Immature natural killer cell (primary cell): ENCODE data around the gene COA6. TPM values are rescaled to one million over a fixed set of nuclear protein-coding genes. Genes with fewer than 3 reads are reported as not detected.
A peak's percentile ranks its signal among the peaks of the same experiment; 100 is the strongest.
"Not testable (repeated sequence)": the region's sequence is repeated elsewhere in the genome, so short reads cannot be mapped to it uniquely, and the experiment has no call there.

Source experiments
- DNase-seq, 3 donors: peaks; one replicate each; pipeline ENCODE4 v3.0.0; 2022; ENCODE audit warnings: mixed read lengths in 1 of 3
- H3K27ac Mint-ChIP-seq, 6 donors: one replicate each; pipeline ENCODE4 v1.8.0; 2020; ENCODE audit warnings: mixed read lengths in 6 of 6, mild to moderate bottlenecking in 5 of 6, inconsistent platforms in 4 of 6, moderate library complexity in 3 of 6
- H3K27me3 Mint-ChIP-seq, 3 donors: one replicate each; pipeline ENCODE4 v1.8.0; 2020 to 2021; ENCODE audit warnings: low read depth in 3 of 3, mild to moderate bottlenecking in 3 of 3, mixed read lengths in 3 of 3, moderate library complexity in 3 of 3, inconsistent platforms in 1 of 3
- H3K36me3 Mint-ChIP-seq, 3 donors: one replicate each; pipeline ENCODE4 v1.8.0; 2020; ENCODE audit warnings: mixed read lengths in 3 of 3, inconsistent platforms in 2 of 3, mild to moderate bottlenecking in 2 of 3
- H3K4me1 Mint-ChIP-seq, 2 donors: one replicate each; pipeline ENCODE4 v1.8.0; 2020; ENCODE audit warnings: inconsistent platforms in 2 of 2, mild to moderate bottlenecking in 2 of 2, mixed read lengths in 2 of 2, moderate library complexity in 1 of 2
- H3K4me3 Mint-ChIP-seq, 5 donors: one replicate each; pipeline ENCODE4 v1.8.0; 2020; ENCODE audit warnings: mild to moderate bottlenecking in 5 of 5, mixed read lengths in 5 of 5, inconsistent platforms in 3 of 5, moderate library complexity in 3 of 5
- H3K9me3 Mint-ChIP-seq, 6 donors: one replicate each; pipeline ENCODE4 v1.8.0; 2020; ENCODE audit warnings: mild to moderate bottlenecking in 6 of 6, mixed read lengths in 6 of 6, inconsistent platforms in 4 of 6, moderate library complexity in 3 of 6
- polyA plus RNA-seq, 3 donors: library from polyadenylated mRNA; unstranded; fragments of 300-500 nt; fragmentation: Illumina TruSeq; gene quantifications; one replicate each; pipeline ENCODE4 v1.2.3, GENCODE V29; 2021

The COA6 gene
- polyA plus RNA-seq, 3 donors from 2014 or later = 20.3 to 41.0 (median 34.8) TPM

DNA sequence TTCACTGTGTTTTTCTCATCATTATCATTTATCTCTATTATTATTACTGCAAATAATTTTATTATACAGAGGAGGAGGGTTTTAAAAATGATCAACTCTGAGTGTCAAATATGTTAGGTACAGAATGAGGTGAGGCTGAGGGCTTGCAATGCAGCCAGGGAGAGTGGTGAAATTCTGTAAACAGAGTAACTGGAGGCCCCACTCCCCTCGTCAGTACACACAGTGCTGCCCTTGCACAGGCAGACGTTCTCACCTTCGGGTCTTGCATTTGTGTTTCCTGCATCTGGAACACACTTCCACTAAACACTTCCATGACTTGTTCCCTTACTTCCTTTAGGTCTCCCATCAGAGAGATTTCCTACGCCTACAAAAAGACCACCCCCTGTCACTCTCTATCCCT, 24.3 kb upstream of the COA6 start:
- Mint-ChIP-seq H3K4me1 (no peaks in the 10 kb centered on the region), H3K9me3 (no peaks in the 10 kb centered on the region), H3K27ac (no peak overlapping the region), H3K27me3 (peaks cover 0 to 9% (median 9%) of the 10 kb centered on the region in 3 donors), H3K4me3 (no peak overlapping the region), H3K36me3 (no peaks in the 10 kb centered on the region)
- no peak for DNase-seq

DNA sequence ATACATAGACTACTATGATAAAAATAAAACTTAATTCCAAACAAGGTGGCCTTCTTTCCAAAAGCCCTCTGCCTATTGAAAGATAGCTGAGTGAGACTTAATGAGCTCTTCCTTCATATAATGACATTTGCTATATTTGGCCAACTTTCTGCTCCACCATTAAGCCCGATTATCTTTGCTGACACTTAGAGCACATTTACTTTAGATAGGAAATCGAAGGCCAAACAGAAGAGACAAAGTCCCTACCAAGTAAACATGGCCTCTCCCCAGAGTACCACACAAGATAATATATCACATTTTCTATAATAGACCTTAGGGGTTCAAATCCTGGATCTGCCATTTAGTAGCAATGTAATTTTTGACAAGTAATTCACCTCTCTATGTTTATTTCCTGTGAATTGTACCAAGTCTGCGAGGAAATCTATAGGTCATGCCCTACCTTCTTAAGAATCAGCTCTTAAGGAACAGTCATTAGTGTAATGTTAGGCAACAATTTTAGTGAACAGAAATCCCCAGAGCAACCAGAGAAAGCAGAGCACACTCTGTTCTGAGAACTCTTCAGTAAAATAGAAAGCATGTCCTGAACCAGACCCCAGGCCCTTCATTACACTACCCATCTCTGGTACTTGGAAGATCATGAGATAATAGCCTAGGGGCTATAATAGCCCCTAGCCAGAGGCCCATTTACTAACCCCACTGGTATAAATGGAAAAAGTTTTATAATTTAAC, 17.3 kb upstream of the COA6 start:
- H3K9me3 Mint-ChIP-seq = no peaks in the 10 kb centered on the region
- peaks cover 0 to 10% of the 10 kb centered on the region in 2 donors for H3K4me1 Mint-ChIP-seq
- H3K4me3 Mint-ChIP-seq = peak overlapping the region; percentile 14 to 84 (median 79)
- peaks cover 0 to 3% (median 0%) of the 10 kb centered on the region in 3 donors for H3K36me3 Mint-ChIP-seq
- no peak for DNase-seq
- no peak overlapping the region for H3K27ac Mint-ChIP-seq
- H3K27me3 Mint-ChIP-seq = peaks cover 1 to 11% (median 8%) of the 10 kb centered on the region in 3 donors

DNA sequence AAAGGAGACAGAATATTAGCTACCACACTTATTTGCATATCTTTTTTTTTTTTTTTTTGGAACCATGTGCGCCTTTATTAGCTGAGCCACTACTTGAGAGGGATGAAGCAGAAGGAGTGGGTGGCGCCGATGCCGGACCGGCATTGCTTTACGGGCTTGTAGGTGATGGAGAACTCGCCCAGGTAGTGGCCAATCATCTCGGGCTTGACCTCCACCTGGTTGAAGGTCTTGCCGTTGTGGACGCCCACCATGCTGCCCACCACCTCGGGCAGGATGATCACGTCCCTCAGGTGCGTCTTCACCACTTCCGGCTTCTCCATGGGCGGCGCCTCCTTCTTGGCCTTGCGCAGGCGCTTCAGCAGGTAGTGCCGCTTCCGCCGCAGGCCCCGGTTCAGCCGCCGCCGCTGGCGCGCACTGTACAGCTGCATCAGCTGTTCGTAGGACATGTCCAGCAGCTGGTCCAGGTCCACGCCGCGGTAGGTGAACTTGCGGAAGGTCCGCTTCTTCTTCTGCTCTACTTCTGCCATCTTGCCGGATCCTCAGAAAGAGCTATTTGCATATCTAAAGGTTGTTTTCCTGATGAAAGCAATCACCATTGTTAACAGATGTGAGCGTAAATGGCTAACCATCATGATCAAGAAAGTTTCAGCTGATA, 16.5 kb upstream of the COA6 start:
- not testable (repeated sequence) for H3K9me3 Mint-ChIP-seq, H3K4me1 Mint-ChIP-seq, H3K36me3 Mint-ChIP-seq
- peaks cover 3 to 11% (median 10%) of the 10 kb centered on the region in 3 donors for H3K27me3 Mint-ChIP-seq
- H3K27ac Mint-ChIP-seq = peak overlapping the region in 3 of 6 donors; percentile 44 to 85 (median 76)
- H3K4me3 Mint-ChIP-seq = peak overlapping the region; percentile 60 to 84 (median 81)
- DNase-seq = peak; percentile 23 to 39 (median 35)

DNA sequence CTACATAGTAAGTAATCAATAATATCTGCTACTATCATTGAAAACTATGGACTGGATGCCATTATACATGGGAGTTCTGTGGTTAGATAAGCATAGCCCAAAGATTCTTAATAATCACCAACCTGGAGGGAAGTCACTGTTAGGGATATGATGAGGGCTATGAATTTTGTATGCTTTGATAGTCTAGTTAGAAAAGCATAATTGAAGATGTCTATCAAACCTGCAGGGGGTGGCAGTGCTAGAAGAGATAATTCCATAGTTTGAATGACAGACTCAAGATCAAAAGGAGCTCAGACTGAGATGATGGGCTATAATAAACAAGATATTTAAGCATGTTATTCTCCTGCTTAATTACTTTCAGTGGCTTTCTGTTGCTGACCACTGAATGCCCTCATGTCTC, 15.4 kb upstream of the COA6 start:
- no peak for DNase-seq
- Mint-ChIP-seq H3K4me1 (peaks cover 0 to 10% of the 10 kb centered on the region in 2 donors), H3K27me3 (peaks cover 3 to 10% (median 8%) of the 10 kb centered on the region in 3 donors), H3K4me3 (peak overlapping the region in 4 of 5 donors; percentile 29 to 84 (median 82)), H3K27ac (no peak overlapping the region), H3K9me3 (no peaks in the 10 kb centered on the region), H3K36me3 (peaks cover 0 to 3% (median 0%) of the 10 kb centered on the region in 3 donors)

DNA sequence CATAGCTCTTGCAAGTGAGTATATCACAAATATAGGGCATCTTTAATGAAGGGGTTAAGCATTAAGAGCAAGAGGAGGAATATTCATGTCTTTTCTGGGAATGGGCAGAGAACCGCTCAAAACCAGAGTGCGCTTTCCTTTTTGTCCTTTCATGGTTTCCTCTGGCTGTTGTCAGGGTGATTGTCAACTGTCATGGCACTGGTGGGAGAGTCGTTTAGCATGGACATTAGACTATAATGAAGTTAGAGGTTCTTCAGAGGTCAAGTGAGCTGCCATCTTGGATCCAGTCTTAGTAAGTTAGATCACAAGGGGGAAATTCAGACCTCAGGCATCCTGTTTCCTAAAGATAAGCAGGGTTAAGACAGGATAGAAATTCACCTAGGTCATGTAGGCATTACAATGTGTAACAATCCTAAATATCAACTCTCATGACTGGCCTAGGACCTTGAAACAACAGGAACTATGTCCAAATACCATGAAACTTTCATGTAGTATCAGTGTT, 12.1 kb upstream of the COA6 start:
- no peak overlapping the region for H3K4me3 Mint-ChIP-seq
- DNase-seq = no peak
- H3K9me3 Mint-ChIP-seq = no peaks in the 10 kb centered on the region
- H3K4me1 Mint-ChIP-seq = peaks cover 0 to 10% of the 10 kb centered on the region in 2 donors
- H3K27ac Mint-ChIP-seq = no peak overlapping the region
- peaks cover 0 to 3% (median 0%) of the 10 kb centered on the region in 3 donors for H3K36me3 Mint-ChIP-seq
- H3K27me3 Mint-ChIP-seq = peaks cover 3 to 10% (median 4%) of the 10 kb centered on the region in 3 donors

DNA sequence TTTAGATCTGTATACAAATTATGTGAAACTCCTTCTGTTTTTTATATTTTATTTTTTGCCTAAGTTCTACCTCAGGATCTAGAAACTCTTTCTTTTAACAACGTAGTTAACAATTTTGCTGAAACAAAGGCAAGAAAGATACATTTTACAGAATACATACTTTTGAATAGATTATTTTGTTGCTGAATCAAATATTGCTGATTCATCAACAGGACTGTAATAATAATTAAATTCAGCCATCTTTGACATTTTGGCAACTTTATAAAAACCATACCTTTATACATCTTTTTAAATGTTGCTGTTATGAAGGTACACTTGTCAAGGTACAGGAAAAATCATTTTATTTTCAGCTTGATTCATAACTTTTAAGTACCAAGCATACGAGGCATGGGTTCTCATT, 10.7 kb upstream of the COA6 start:
- Mint-ChIP-seq H3K27me3 (peaks cover 3 to 9% (median 4%) of the 10 kb centered on the region in 3 donors), H3K4me3 (no peak overlapping the region), H3K27ac (no peak overlapping the region), H3K9me3 (no peaks in the 10 kb centered on the region), H3K36me3 (peaks cover 0 to 3% (median 0%) of the 10 kb centered on the region in 3 donors), H3K4me1 (peaks cover 0 to 2% of the 10 kb centered on the region in 2 donors)
- DNase-seq = no peak

DNA sequence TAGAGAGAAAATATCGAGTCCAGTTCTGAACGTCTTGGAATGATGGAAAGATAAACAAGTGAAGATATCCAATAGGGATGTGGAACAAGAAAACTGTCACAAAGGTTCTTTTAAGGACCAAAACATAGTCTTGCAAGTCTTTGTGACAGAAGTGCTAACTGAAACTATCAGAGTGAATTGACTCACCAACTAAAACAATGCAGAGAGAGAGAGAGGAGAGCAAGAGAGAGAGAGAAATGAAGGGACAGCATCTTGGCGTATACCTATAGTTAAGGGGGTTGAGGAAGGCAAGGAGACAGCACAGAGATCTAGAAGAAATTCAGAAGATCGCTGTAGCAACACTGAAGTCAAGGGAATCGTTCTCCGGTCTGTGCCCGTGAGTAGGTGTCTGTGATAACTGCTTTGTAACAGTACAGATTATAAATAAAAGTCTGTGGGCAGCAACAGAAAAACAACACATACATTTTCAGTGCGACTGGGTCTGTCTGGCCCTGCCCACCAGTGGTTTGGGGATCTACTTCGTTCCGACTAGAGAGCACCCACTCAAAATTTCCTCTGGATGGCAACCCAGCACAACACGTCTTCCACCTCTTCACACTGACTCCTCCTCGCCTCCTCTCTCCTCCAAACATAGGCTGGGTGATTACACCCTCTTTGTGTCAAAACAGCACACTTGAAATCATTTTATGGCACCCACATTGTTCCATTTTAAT, 4.8 kb upstream of the COA6 start:
- no peak overlapping the region for H3K27ac Mint-ChIP-seq
- H3K4me3 Mint-ChIP-seq = no peak overlapping the region
- peaks cover 14 to 17% of the 10 kb centered on the region in 2 donors for H3K4me1 Mint-ChIP-seq
- no peaks in the 10 kb centered on the region for H3K9me3 Mint-ChIP-seq
- DNase-seq = no peak
- peaks cover 5 to 10% (median 5%) of the 10 kb centered on the region in 3 donors for H3K27me3 Mint-ChIP-seq
- H3K36me3 Mint-ChIP-seq = no peaks in the 10 kb centered on the region

DNA sequence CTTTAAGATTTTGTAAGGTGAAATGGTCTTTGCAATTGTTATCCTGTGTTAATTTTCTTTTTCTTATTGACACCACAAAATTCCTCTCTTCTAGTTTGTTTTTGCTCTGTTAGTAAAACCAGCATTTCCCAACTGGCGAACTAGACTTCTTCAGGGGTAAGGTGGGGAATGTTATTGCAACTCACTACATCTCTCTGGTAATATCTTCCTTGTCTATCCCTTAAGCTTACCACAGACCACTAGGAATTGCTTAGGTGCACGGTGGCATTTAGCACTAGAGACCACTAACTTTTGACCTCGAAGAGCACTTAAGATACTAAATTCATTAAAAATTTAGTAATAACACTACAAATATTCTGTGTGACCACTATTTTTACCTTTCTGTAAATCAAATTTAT, 4.2 kb upstream of the COA6 start:
- Mint-ChIP-seq H3K4me1 (peaks cover 19 to 23% of the 10 kb centered on the region in 2 donors), H3K27ac (no peak overlapping the region), H3K4me3 (no peak overlapping the region), H3K27me3 (peaks cover 7 to 13% (median 8%) of the 10 kb centered on the region in 3 donors), H3K9me3 (no peaks in the 10 kb centered on the region), H3K36me3 (no peaks in the 10 kb centered on the region)
- DNase-seq = no peak

DNA sequence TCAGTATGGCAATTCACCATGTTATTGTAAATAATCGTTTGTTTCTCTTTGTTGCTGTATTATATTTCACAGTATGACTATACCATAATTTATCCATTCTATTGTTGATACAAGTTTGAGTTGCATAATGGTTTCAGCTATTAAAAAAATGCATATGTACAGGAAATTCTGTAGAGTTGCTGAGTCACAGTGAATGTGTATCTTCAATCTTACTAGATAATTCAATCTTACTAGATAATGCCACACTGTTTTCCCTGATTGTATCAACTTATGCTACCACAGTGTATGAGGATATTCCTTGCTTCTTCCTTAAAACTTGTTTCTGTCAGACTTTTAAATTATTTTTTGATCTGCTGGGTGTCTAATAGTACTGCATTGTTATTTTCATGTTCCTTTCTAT, 3.5 kb upstream of the COA6 start:
- DNase-seq = no peak
- Mint-ChIP-seq H3K27ac (no peak overlapping the region), H3K27me3 (peaks cover 7 to 13% (median 8%) of the 10 kb centered on the region in 3 donors), H3K4me3 (no peak overlapping the region), H3K9me3 (no peaks in the 10 kb centered on the region), H3K36me3 (no peaks in the 10 kb centered on the region), H3K4me1 (peaks cover 26 to 30% of the 10 kb centered on the region in 2 donors)

DNA sequence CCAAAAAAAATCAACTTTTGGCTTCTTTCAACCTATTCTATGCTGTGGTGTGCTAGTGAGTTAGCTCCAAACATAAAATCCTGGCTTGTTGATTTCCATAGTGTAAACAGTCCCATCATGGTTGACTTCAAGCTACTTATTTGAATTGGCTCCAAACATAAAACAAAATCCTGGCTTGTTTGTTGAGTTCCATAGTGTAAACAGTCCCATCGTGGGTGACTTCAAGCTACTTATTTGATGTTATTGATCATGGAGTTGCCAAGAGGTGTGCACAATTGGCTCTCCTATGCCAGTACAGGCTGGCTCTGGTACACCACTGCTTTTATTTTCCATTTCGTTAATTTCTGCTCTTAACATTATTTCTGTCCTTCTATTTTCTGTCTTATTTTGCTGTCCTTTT, 1.8 kb upstream of the COA6 start:
- Mint-ChIP-seq H3K27ac (no peak overlapping the region), H3K27me3 (peaks cover 7 to 13% (median 8%) of the 10 kb centered on the region in 3 donors), H3K9me3 (no peaks in the 10 kb centered on the region), H3K36me3 (peaks cover 4 to 6% (median 5%) of the 10 kb centered on the region in 3 donors), H3K4me3 (peak overlapping the region in 3 of 5 donors; percentile 96 to 99 (median 97)), H3K4me1 (peaks cover 33 to 41% of the 10 kb centered on the region in 2 donors)
- no peak for DNase-seq

DNA sequence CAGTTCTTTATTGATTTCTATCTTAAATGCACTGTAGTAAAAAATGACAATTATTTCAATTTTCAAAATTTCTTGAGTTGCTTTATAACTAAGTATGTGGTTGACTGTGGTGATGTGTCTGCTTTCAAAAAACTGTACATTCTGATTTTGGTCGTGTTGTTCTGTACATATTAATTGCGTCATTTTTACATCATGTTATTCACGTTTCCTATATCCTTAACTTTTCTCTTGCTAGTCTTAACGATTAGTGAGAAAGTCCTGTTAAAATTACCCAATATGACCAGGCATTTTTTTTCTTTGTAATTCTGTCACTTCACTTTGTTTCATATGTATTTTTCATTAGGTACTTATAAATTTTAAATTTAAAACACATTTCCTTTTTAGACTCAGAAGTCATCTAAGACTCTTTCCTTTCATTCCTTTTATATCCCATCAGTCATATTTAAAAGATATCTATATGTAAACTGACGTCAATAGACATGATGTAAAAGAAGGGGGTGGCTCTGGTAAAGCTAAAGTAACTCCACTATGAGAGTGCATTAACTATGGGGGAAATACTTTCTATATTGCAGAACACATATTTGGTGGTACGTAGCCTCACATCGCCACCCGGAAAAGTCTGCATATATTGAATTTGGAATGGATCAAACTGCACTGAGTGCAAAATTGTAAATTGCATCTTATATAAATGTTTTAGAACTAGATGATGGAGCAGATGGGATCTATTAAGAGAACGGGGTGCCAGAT, 1.1 kb upstream of the COA6 start:
- H3K4me1 Mint-ChIP-seq = peaks cover 37 to 45% of the 10 kb centered on the region in 2 donors

DNA sequence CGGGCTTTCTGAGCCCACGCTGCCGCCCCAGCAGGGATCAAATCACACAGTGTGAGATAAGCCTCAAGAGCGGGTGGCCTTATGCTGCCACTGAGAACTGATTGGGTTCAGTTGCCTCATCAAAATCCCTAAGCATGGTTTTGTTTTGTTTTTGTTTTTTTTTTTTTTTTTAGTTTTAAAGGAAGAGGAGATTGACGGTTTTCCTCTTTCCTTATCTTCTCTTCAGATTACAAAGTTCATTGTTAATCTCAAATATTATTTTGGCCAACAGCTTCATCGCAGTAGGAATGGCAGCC, 651 bp downstream of the COA6 start:
- Mint-ChIP-seq H3K36me3 (peaks cover 15 to 22% (median 19%) of the 10 kb centered on the region in 3 donors), H3K27ac (peak overlapping the region; percentile 99 to 100 (median 99)), H3K27me3 (peaks cover 7 to 13% (median 9%) of the 10 kb centered on the region in 3 donors), H3K9me3 (no peaks in the 10 kb centered on the region), H3K4me1 (peaks cover 37 to 55% of the 10 kb centered on the region in 2 donors), H3K4me3 (peak overlapping the region; percentile 96 to 99 (median 97))
- DNase-seq = no peak

More for the DNA sequence above, 1.1 kb upstream of the COA6 start:
- DNase-seq = no peak
- Mint-ChIP-seq H3K9me3 (no peaks in the 10 kb centered on the region), H3K4me3 (peak overlapping the region; percentile 96 to 99 (median 97)), H3K27me3 (peaks cover 8 to 13% (median 8%) of the 10 kb centered on the region in 3 donors), H3K36me3 (peaks cover 6 to 11% (median 8%) of the 10 kb centered on the region in 3 donors), H3K27ac (peak overlapping the region; percentile 99 to 100 (median 99))

DNA sequence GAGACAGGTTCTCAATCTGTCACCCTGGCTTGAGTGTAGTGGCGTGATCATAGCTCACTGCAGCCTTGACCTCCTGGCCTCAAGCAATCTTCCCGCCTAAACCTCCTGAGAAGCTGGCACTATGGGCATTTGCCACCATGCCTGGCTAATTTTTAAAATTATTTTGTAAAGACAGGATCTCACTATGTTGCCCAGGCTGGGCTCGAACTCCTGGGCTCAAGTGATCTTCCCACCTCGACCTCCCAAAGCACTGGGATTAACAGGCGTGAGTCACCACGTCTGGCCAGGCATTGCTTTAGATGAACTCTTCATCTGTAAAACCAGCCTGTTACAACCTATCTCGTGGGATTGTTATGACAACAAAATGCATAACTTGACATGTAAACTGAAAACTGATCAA, 2.4 kb downstream of the COA6 start:
- peak overlapping the region in 1 of 6 donors; percentile 45 for H3K27ac Mint-ChIP-seq
- H3K27me3 Mint-ChIP-seq = peaks cover 7 to 13% (median 9%) of the 10 kb centered on the region in 3 donors
- no peak for DNase-seq
- H3K36me3 Mint-ChIP-seq = peaks cover 25 to 35% (median 28%) of the 10 kb centered on the region in 3 donors
- H3K4me1 Mint-ChIP-seq = peaks cover 40 to 69% of the 10 kb centered on the region in 2 donors
- H3K9me3 Mint-ChIP-seq = no peaks in the 10 kb centered on the region
- H3K4me3 Mint-ChIP-seq = peak overlapping the region in 3 of 5 donors; percentile 21 to 36 (median 30)
